A549 (cell line): ENCODE data around the gene NCAM2. TPM values are rescaled to one million over a fixed set of nuclear protein-coding genes. Genes with fewer than 3 reads are reported as not detected.

Experiments
- ATAC-seq, 2 experiments: fragments of 200-7000 bp in 1 of 2; fragments of >200 bp in 1 of 2; cut with Nextera tagmentation in 1 of 2; cut with Tn5 transposase in 1 of 2; 3 replicates each; pipeline versions ENCODE4 v1.8.0 to v1.9.1; 2018 to 2020; ENCODE audit warnings: mild to moderate bottlenecking in 1 of 2, moderate library complexity in 1 of 2
- CTCF ChIA-PET: fragments of 300-600 bp; sonication (Branson Sonifier 250); formaldehyde crosslinking; extraction: SDS; loops from one replicate; lab custom pipeline; 2021; ENCODE audit warnings: antibody characterized with exemption, inconsistent platforms; lab: Yijun Ruan, JAX
- POLR2A ChIA-PET: fragments of 350-600 bp; formaldehyde crosslinking; extraction: SDS; loops from one replicate; lab custom pipeline; 2021; ENCODE audit warnings: antibody characterized with exemption, inconsistent platforms; lab: Yijun Ruan, JAX
- DNase-seq, 2 experiments: peaks; one replicate each; pipeline versions ENCODE4 v3.0.0 to v3.0.0-alpha.2; 2011 to 2016; ENCODE audit warnings: low read depth in 1 of 2, low spot score in 1 of 2
- FAIRE-seq: peaks from 2 replicates; lab custom pipeline; 2011; peaks lifted over from hg19 to GRCh38; lab: Jason Lieb, UNC
- H3K27ac ChIP-seq, 2 experiments: fragments of >200 bp; sonication (Bioruptor Twin); formaldehyde crosslinking; 3 replicates each; pipeline ENCODE4 v1.5.1; 2016 to 2017
- H3K4me1 ChIP-seq: fragments of >200 bp; sonication (Bioruptor Twin); formaldehyde crosslinking; 3 replicates; pipeline ENCODE4 v1.6.1; 2016
- H3K4me2 ChIP-seq: fragments of >200 bp; sonication (Bioruptor Twin); formaldehyde crosslinking; 3 replicates; pipeline ENCODE4 v1.6.1; 2016
- H3K4me3 ChIP-seq: fragments of >200 bp; sonication (Bioruptor Twin); formaldehyde crosslinking; 3 replicates; pipeline ENCODE4 v1.5.1; 2016
- H3K9me3 ChIP-seq: fragments of >200 bp; sonication (Bioruptor Twin); formaldehyde crosslinking; 3 replicates; pipeline ENCODE4 v1.6.1; 2016
- BHLHE40 ChIP-seq: IDR thresholded peaks from 2 replicates; pipeline ENCODE4 v1.6.1; 2012; ENCODE audit warnings: low read depth, low read length, inconsistent platforms
- CBX2 ChIP-seq: fragments of 200-600 bp; sonication (generic); IDR thresholded peaks from 2 replicates; pipeline ENCODE4 v1.6.1; 2016; ENCODE audit warnings: low read depth, mild to moderate bottlenecking, borderline replicate concordance
- CEBPB ChIP-seq, 2 experiments: fragments of >200 bp in 1 of 2; sonication (Bioruptor Twin) in 1 of 2; formaldehyde crosslinking in 1 of 2; IDR thresholded peaks; 2 replicates each; pipeline ENCODE4 v1.6.1; 2012 to 2016
- CHD2 ChIP-seq: fragments of 150-350 bp; IDR thresholded peaks from 2 replicates; pipeline ENCODE4 v1.6.1; 2014; ENCODE audit warnings: low read length; ENCODE audit not compliant: partially characterized antibody
- CHD4 ChIP-seq: fragments of 200-600 bp; sonication (generic); IDR thresholded peaks from 2 replicates; pipeline ENCODE4 v1.6.1; 2016; ENCODE audit warnings: antibody characterized with exemption, mild to moderate bottlenecking, borderline replicate concordance
- ELK1 ChIP-seq: fragments of 150-350 bp; IDR thresholded peaks from 2 replicates; pipeline ENCODE4 v1.6.1; 2014; ENCODE audit warnings: low read depth, mild to moderate bottlenecking, low read length
- EP300 ChIP-seq, 2 experiments: fragments of >200 bp; sonication (Bioruptor Twin); formaldehyde crosslinking; IDR thresholded peaks; 2 replicates in 1 of 2; 3 replicates in 1 of 2; pipeline ENCODE4 v1.6.1; 2016 to 2017
- FOSB ChIP-seq: fragments of 250-450 bp; sonication (Bioruptor Pico); IDR thresholded peaks from 2 replicates; pipeline ENCODE4 v1.5.0; 2020; ENCODE audit warnings: mild to moderate bottlenecking, moderate library complexity
- FOSL2 ChIP-seq, 2 experiments: fragments of 450-650 bp in 1 of 2; fragments of >200 bp in 1 of 2; sonication (Bioruptor Twin) in 1 of 2; formaldehyde crosslinking; IDR thresholded peaks; 2 replicates each; pipeline versions ENCODE4 v1.5.0 to v1.6.1; 2016 to 2020; ENCODE audit warnings: mild to moderate bottlenecking in 1 of 2, moderate library complexity in 1 of 2
- GATA3 ChIP-seq: IDR thresholded peaks from 2 replicates; pipeline ENCODE4 v1.6.1; 2012; ENCODE audit warnings: borderline replicate concordance
- HDAC2 ChIP-seq: fragments of 200-600 bp; sonication (generic); IDR thresholded peaks from 2 replicates; pipeline ENCODE4 v1.6.1; 2016
- HES2 ChIP-seq: fragments of >200 bp; sonication (Bioruptor Twin); formaldehyde crosslinking; IDR thresholded peaks from 2 replicates; pipeline ENCODE4 v1.6.1; 2016
- HMGXB4 ChIP-seq: fragments of 250-450 bp; sonication (Bioruptor Pico); IDR thresholded peaks from 2 replicates; pipeline ENCODE4 v1.5.0; 2021; ENCODE audit warnings: mild to moderate bottlenecking, moderate library complexity, borderline replicate concordance
- HOXB13 ChIP-seq: fragments of 250-450 bp; sonication (Bioruptor Pico); IDR thresholded peaks from 2 replicates; pipeline ENCODE4 v1.5.0; 2020; ENCODE audit warnings: low read depth, mild to moderate bottlenecking, moderate library complexity
- JUN ChIP-seq, 2 experiments: fragments of >200 bp; sonication (Bioruptor Twin); formaldehyde crosslinking; IDR thresholded peaks; 2 replicates in 1 of 2; 3 replicates in 1 of 2; pipeline ENCODE4 v1.6.1; 2016 to 2017
- JUNB ChIP-seq: fragments of >200 bp; sonication (Bioruptor Twin); formaldehyde crosslinking; IDR thresholded peaks from 2 replicates; pipeline ENCODE4 v1.6.1; 2016
- KDM5A ChIP-seq: fragments of 200-600 bp; sonication (generic); IDR thresholded peaks from 2 replicates; pipeline ENCODE4 v1.6.1; 2016; ENCODE audit warnings: antibody characterized with exemption, mild to moderate bottlenecking
- MYC ChIP-seq: IDR thresholded peaks from 2 replicates; pipeline ENCODE4 v1.6.1; 2012; ENCODE audit warnings: mild to moderate bottlenecking, inconsistent platforms, low read length, improper control_type of control experiment, borderline replicate concordance
- NFE2L2 ChIP-seq: fragments of 150-350 bp; conservative IDR thresholded peaks from 2 replicates; pipeline ENCODE4 v1.6.1; 2014; ENCODE audit warnings: low read length
- NR3C1 ChIP-seq: fragments of >200 bp; sonication (Bioruptor Twin); formaldehyde crosslinking; IDR thresholded peaks from 3 replicates; pipeline ENCODE4 v1.6.1; 2017
- RARB ChIP-seq: fragments of 250-450 bp; sonication (Bioruptor Pico); IDR thresholded peaks from 2 replicates; pipeline ENCODE4 v1.8.0; 2021; ENCODE audit warnings: mild to moderate bottlenecking, moderate library complexity
- RCOR1 ChIP-seq: fragments of 150-350 bp; IDR thresholded peaks from 2 replicates; pipeline ENCODE4 v1.6.1; 2014; ENCODE audit warnings: antibody characterized with exemption, low read length, low read depth
- RFX5 ChIP-seq: fragments of 450-650 bp; IDR thresholded peaks from 2 replicates; pipeline ENCODE4 v1.7.1; 2014; ENCODE audit warnings: antibody characterized with exemption, mild to moderate bottlenecking, moderate library complexity
- SREBF2 ChIP-seq: fragments of 450-650 bp; IDR thresholded peaks from 2 replicates; pipeline ENCODE4 v1.6.1; 2014; ENCODE audit warnings: mild to moderate bottlenecking, moderate library complexity
- TFCP2L1 ChIP-seq: fragments of 250-450 bp; sonication (Bioruptor Pico); IDR thresholded peaks from 2 replicates; pipeline ENCODE4 v1.5.0; 2021; ENCODE audit warnings: mild to moderate bottlenecking
- ZFP36 ChIP-seq: fragments of 450-650 bp; IDR thresholded peaks from 2 replicates; pipeline ENCODE4 v1.6.1; 2014; ENCODE audit warnings: borderline replicate concordance; ENCODE audit not compliant: partially characterized antibody
- ZNF302 ChIP-seq: fragments of 250-450 bp; sonication (Bioruptor Pico); IDR thresholded peaks from 2 replicates; pipeline ENCODE4 v1.9.0; 2021; ENCODE audit warnings: inconsistent platforms, mild to moderate bottlenecking, moderate library complexity
- ZSCAN20 ChIP-seq: fragments of 250-450 bp; sonication (Bioruptor Pico); IDR thresholded peaks from 2 replicates; pipeline ENCODE4 v1.8.0; 2022; ENCODE audit warnings: mild to moderate bottlenecking, moderate library complexity
- WGBS: methylation state at CpG from one replicate; pipeline ENCODE4 v1.1.6; 2017; ENCODE audit errors: missing lambda C conversion rate; 5-methylcytosine and 5-hydroxymethylcytosine counted together
- polyA plus RNA-seq, 4 experiments: library from polyadenylated mRNA; depleted of rRNA in 3 of 4; stranded (reverse); fragments of >200 nt; fragmentation: RNase III in 1 of 4; extraction: RNeasy Plus Mini Kit Qiagen cat#74134 plus additional on column Dnase treatment in 1 of 4; gene quantifications; 2 replicates in 3 of 4; 3 replicates in 1 of 4; pipeline ENCODE4 v1.2.3, GENCODE V29; 2011 to 2017

NCAM2 gene
- polyA plus RNA-seq, 2 of the 4 experiments (the other 2 are of a cell fraction), result not detected

- ChIA-PET POLR2A (no interaction called here), CTCF (no interaction called here)
- no peak for ATAC-seq
Observed at GRCh38 chr21:21279193-21279901, 281.1 kb downstream of the NCAM2 start.

GRCh38 chr21:21283810-21284209 is 285.6 kb downstream of the NCAM2 start:
- CTCF ChIA-PET, result no interaction called here
- H3K9me3 ChIP-seq, result no peaks in the 10 kb centered on the region

More at GRCh38 chr21:21279193-21279901, 281.1 kb downstream of the NCAM2 start:
- TF ChIP-seq RARB (CRISPR knock-in tag) (no peak), CHD2 (no peak), HOXB13 (CRISPR knock-in tag) (no peak), TFCP2L1 (CRISPR knock-in tag) (no peak), FOSB (no peak), CBX2 (no peak)
- H3K27ac ChIP-seq, result no peak overlapping the region
- no peaks in the 10 kb centered on the region for H3K4me1 ChIP-seq
- FAIRE-seq (no peak), DNase-seq (no peak)
- no peaks in the 10 kb centered on the region for H3K9me3 ChIP-seq
- H3K4me2 ChIP-seq, result no peak overlapping the region
- 18% methylated on average over 10 of the region's 13 CpGs for WGBS
- no peak overlapping the region for H3K4me3 ChIP-seq

GRCh38 chr21:21286170-21286798 is 288.1 kb downstream of the NCAM2 start:
- ChIA-PET POLR2A (no interaction called here), CTCF (no interaction called here)
- ATAC-seq, result no peak
- H3K9me3 ChIP-seq, result no peaks in the 10 kb centered on the region
- DNase-seq, result no peak
- WGBS, result 6% methylated on average over 4 of the region's 4 CpGs
- no peak overlapping the region for H3K4me2 ChIP-seq
- FAIRE-seq, result no peak
- TF ChIP-seq JUNB (no peak), ZFP36 (no peak), BHLHE40 (no peak), EP300 (IDR thresholded peaks at IDR 0.05) (no peak), NFE2L2 (no peak), TFCP2L1 (CRISPR knock-in tag) (no peak), CBX2 (no peak), GATA3 (no peak), ZNF302 (CRISPR knock-in tag) (no peak), CHD4 (no peak), CEBPB (IDR thresholded peaks at IDR 0.05) (no peak)
- H3K27ac ChIP-seq, result no peak overlapping the region
- no peaks in the 10 kb centered on the region for H3K4me1 ChIP-seq
- H3K4me3 ChIP-seq, result no peak overlapping the region

More at GRCh38 chr21:21283810-21284209, 285.6 kb downstream of the NCAM2 start:
- H3K4me2 ChIP-seq, result no peak overlapping the region
- no peak for ATAC-seq
- POLR2A ChIA-PET, result no interaction called here
- 7% methylated on average over 2 of the region's 2 CpGs for WGBS
- no peak for TF ChIP-seq FOSL2 (IDR thresholded peaks at IDR 0.05)
- no peak for TF ChIP-seq FOSL2 (CRISPR knock-in tag; IDR thresholded peaks at IDR 0.05)
- no peak for FAIRE-seq
- H3K4me1 ChIP-seq, result no peaks in the 10 kb centered on the region
- H3K27ac ChIP-seq, result no peak overlapping the region
- H3K4me3 ChIP-seq, result no peak overlapping the region
- no peak for DNase-seq

GRCh38 chr21:21290751-21291150 is 292.5 kb downstream of the NCAM2 start:
- Histone ChIP-seq H3K4me1 (no peaks in the 10 kb centered on the region), H3K27ac (no peak overlapping the region), H3K9me3 (no peaks in the 10 kb centered on the region), H3K4me3 (no peak overlapping the region), H3K4me2 (no peak overlapping the region)
- ATAC-seq (no peak), DNase-seq (no peak), FAIRE-seq (no peak)
- CTCF ChIA-PET, result no interaction called here
- WGBS, result 0% methylated on average over 4 of the region's 4 CpGs
- POLR2A ChIA-PET, result no interaction called here
- no peak for TF ChIP-seq JUN (IDR thresholded peaks at IDR 0.05)
- no peak for TF ChIP-seq FOSL2 (IDR thresholded peaks at IDR 0.05)
- TF ChIP-seq FOSL2 (CRISPR knock-in tag; IDR thresholded peaks at IDR 0.05), result no peak
- no peak for TF ChIP-seq NR3C1
- TF ChIP-seq RARB (CRISPR knock-in tag), result no peak
- no peak for TF ChIP-seq RCOR1
- TF ChIP-seq RFX5, result no peak
- TF ChIP-seq ZNF302 (CRISPR knock-in tag), result no peak
- TF ChIP-seq JUNB, result no peak
- TF ChIP-seq FOSB, result no peak
- no peak for TF ChIP-seq ZFP36
- no peak for TF ChIP-seq SREBF2
- no peak for TF ChIP-seq ZSCAN20
- no peak for TF ChIP-seq MYC
- TF ChIP-seq HMGXB4 (CRISPR knock-in tag), result no peak
- TF ChIP-seq ELK1, result no peak
- no peak for TF ChIP-seq KDM5A
- TF ChIP-seq HDAC2, result no peak
- TF ChIP-seq EP300 (IDR thresholded peaks at IDR 0.05), result no peak
- no peak for TF ChIP-seq HES2
